B cell (primary cell): Measurements from ENCODE around the gene VPS13D. TPM values are rescaled to one million over a fixed set of nuclear protein-coding genes. Genes with fewer than 3 reads are reported as not detected.

ENCODE experiments used
- ATAC-seq: fragments of 200-7000 bp; cut with Tn5 transposase; one replicate; pipeline ENCODE4 v1.10.0; 2021; ENCODE audit warnings: low read depth, mild to moderate bottlenecking, moderate number of reproducible peaks, moderate library complexity
- CTCF ChIA-PET: fragments of 350-600 bp; sonication (Branson Sonifier 250); formaldehyde crosslinking; loops from one replicate; lab custom pipeline; 2021; ENCODE audit warnings: antibody characterized with exemption, inconsistent platforms; lab: Charles Lee
- POLR2A ChIA-PET: fragments of 350-600 bp; sonication (Branson Sonifier 250); formaldehyde crosslinking; loops from one replicate; lab custom pipeline; 2021; ENCODE audit warnings: antibody characterized with exemption; lab: Charles Lee
- DNase-seq: peaks from one replicate; pipeline ENCODE4 v3.0.0; 2013
- H2AFZ ChIP-seq: 2 replicates; pipeline ENCODE4 v1.6.1; 2012; ENCODE audit warnings: mild to moderate bottlenecking, low read depth, low read length; ENCODE audit not compliant: insufficient read depth, poor library complexity, severe bottlenecking
- H3K27ac ChIP-seq, 2 donors: 1 replicate in 1 of 2; 2 replicates in 1 of 2; pipeline ENCODE4 v1.5.1; 2012 to 2013; ENCODE audit warnings: low read length in 2 of 2, mild to moderate bottlenecking in 2 of 2, moderate library complexity in 1 of 2
- H3K27me3 ChIP-seq, 4 experiments: fragments of 200-600 bp in 1 of 4; sonication (generic) in 1 of 4; replicated peaks in 1 of 4; 1 replicate in 2 of 4; 2 replicates in 2 of 4; pipeline versions ENCODE4 v1.6.1 to v1.7.0; 2013 to 2016; ENCODE audit warnings: low read length in 3 of 4, mild to moderate bottlenecking in 2 of 4, mixed read lengths in 1 of 4, moderate library complexity in 1 of 4; ENCODE audit not compliant: insufficient read depth in 4 of 4, control insufficient read depth in 3 of 4; ENCODE audit errors: control extremely low read depth in 1 of 4
- H3K36me3 ChIP-seq, 2 experiments: replicated peaks in 1 of 2; 1 replicate in 1 of 2; 2 replicates in 1 of 2; pipeline versions ENCODE4 v1.6.1 to v1.7.1; 2013; ENCODE audit warnings: low read length in 1 of 2; ENCODE audit not compliant: insufficient read depth in 2 of 2, control insufficient read depth in 1 of 2; ENCODE audit errors: control extremely low read depth in 1 of 2, extremely low read depth in 1 of 2
- H3K4me1 ChIP-seq, 2 donors: fragments of 200-600 bp in 1 of 2; sonication (generic) in 1 of 2; 1 replicate in 1 of 2; 2 replicates in 1 of 2; pipeline versions ENCODE4 v1.5.1 to v1.6.1; 2013 to 2017; ENCODE audit warnings: low read length in 2 of 2; ENCODE audit not compliant: control insufficient read depth in 2 of 2, insufficient read depth in 2 of 2
- H3K4me2 ChIP-seq: replicated peaks from 2 replicates; pipeline ENCODE3; 2012; ENCODE audit warnings: mild to moderate bottlenecking, low read depth, low read length; ENCODE audit not compliant: poor library complexity, severe bottlenecking
- H3K4me3 ChIP-seq, 5 experiments: fragments of 200-600 bp in 1 of 5; sonication (generic) in 1 of 5; 1 replicate in 3 of 5; 2 replicates in 2 of 5; pipeline versions ENCODE4 v1.5.1 to v1.7.0; 2011 to 2016; ENCODE audit warnings: low read length in 4 of 5, mild to moderate bottlenecking in 4 of 5, low read depth in 2 of 5, control low read depth in 1 of 5, moderate library complexity in 1 of 5; ENCODE audit not compliant: insufficient read depth in 1 of 5; ENCODE audit errors: control extremely low read depth in 1 of 5, extremely low read depth in 1 of 5
- H3K79me2 ChIP-seq: fragments of 200-600 bp; sonication (generic); one replicate; pipeline ENCODE4 v1.6.0; 2016; ENCODE audit warnings: low read length; ENCODE audit not compliant: control insufficient read depth, insufficient read depth
- H3K9ac ChIP-seq: fragments of 200-600 bp; sonication (generic); 2 replicates; pipeline ENCODE4 v1.6.1; 2017; ENCODE audit warnings: mild to moderate bottlenecking, low read length, moderate library complexity
- H3K9me3 ChIP-seq, 3 donors: one replicate each; pipeline versions ENCODE4 v1.6.1 to v1.7.1; 2013; ENCODE audit warnings: low read length in 2 of 3; ENCODE audit not compliant: control insufficient read depth in 2 of 3, insufficient read depth in 1 of 3; ENCODE audit errors: control extremely low read depth in 1 of 3
- H4K20me1 ChIP-seq: 2 replicates; pipeline ENCODE4 v1.6.0; 2012; ENCODE audit warnings: mild to moderate bottlenecking, low read length; ENCODE audit not compliant: insufficient read depth, control insufficient read depth, poor library complexity, severe bottlenecking
- H3K27ac Mint-ChIP-seq: one replicate; pipeline ENCODE4 v1.8.0; 2021; ENCODE audit warnings: mixed read lengths
- H3K27me3 Mint-ChIP-seq: one replicate; pipeline ENCODE4 v1.8.0; 2021; ENCODE audit warnings: mixed read lengths
- H3K4me1 Mint-ChIP-seq: one replicate; pipeline ENCODE4 v1.8.0; 2021; ENCODE audit warnings: mixed read lengths
- H3K4me3 Mint-ChIP-seq: one replicate; pipeline ENCODE4 v1.8.0; 2021; ENCODE audit warnings: mixed read lengths
- H3K9me3 Mint-ChIP-seq: one replicate; pipeline ENCODE4 v1.8.0; 2022; ENCODE audit warnings: mixed read lengths; ENCODE audit not compliant: insufficient read depth
- CTCF ChIP-seq: fragments of 200-600 bp; IDR thresholded peaks from one replicate; pipeline ENCODE4 v1.8.0; 2022; ENCODE audit warnings: antibody characterized with exemption, mild to moderate bottlenecking
- EZH2 ChIP-seq: IDR thresholded peaks from 2 replicates; pipeline ENCODE4 v1.6.1; 2012; ENCODE audit warnings: borderline replicate concordance, low read depth, mild to moderate bottlenecking, moderate library complexity, low read length; ENCODE audit not compliant: insufficient read depth, poor library complexity, severe bottlenecking
- WGBS: methylation state at CpG from one replicate; pipeline ENCODE4 v1.1.5; 2013; ENCODE audit warnings: missing lambda C conversion rate; ENCODE audit not compliant: insufficient coverage; 5-methylcytosine and 5-hydroxymethylcytosine counted together
- intact Hi-C: fragments of 100-400 bp; cut with micrococcal nuclease; formaldehyde crosslinking; loops from one replicate; pipeline ENCODE4 v1.10.0; 2022
- polyA plus RNA-seq: library from polyadenylated mRNA; depleted of rRNA; stranded (reverse); fragments of >200 nt; gene quantifications from 2 replicates; pipeline ENCODE4 v1.2.3, GENCODE V29; 2012
- total RNA-seq, 2 donors: library from RNA; stranded (reverse); fragments of 120-200 nt in 1 of 2; gene quantifications; 1 replicate in 1 of 2; 2 replicates in 1 of 2; pipeline versions ENCODE4 v1.2.3 to v1.2.4, GENCODE V29; 2013 to 2022

VPS13D gene
- total and polyA plus RNA-seq, 2 donors (not counting 1 experiment from before 2014, with no cell fraction given): 29.9 to 104 TPM

DNA sequence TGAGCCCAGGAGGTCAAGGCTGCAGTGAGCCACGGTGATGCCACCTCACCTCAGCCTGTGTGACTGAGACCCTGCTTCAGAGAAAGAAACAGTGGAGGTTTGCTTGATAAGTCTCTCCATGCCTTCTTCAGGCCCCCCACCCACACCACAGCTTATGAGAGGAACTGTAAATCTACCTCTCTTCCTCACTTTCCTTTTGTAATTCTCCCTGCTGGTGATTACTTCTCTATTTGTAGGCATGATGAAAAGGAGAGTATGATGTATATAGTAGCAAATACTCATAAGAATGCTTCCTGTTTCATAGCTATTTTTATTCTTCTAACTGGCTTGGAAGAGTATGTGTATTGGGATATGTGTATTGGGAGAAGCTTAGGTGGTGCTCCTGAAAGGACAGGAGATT is 186.3 kb downstream of the VPS13D start:
- ChIA-PET CTCF (no interaction called here), POLR2A (no interaction called here)
- DNase-seq: no peak
- Histone ChIP-seq H3K79me2 (no peaks in the 10 kb centered on the region), H3K9me3 (peaks cover 0 to 2% (median 0%) of the 10 kb centered on the region in 3 donors), H3K36me3 (peaks cover 14 to 31% of the 10 kb centered on the region in 2 experiments), H3K27me3 (no peaks in the 10 kb centered on the region), H4K20me1 (no peaks in the 10 kb centered on the region), H3K9ac (no peak overlapping the region), H3K4me1 (no peaks in the 10 kb centered on the region), H2AFZ (no peak overlapping the region), H3K27ac (no peak overlapping the region), H3K4me2 (no peak overlapping the region), H3K4me3 (no peak overlapping the region)
- Mint-ChIP-seq H3K27ac (no peak overlapping the region), H3K27me3 (no peaks in the 10 kb centered on the region), H3K4me3 (no peak overlapping the region), H3K9me3 (no peaks in the 10 kb centered on the region), H3K4me1 (peaks cover 6% of the 10 kb centered on the region)
- intact Hi-C loops: no loop called here
- TF ChIP-seq CTCF: no peak
- TF ChIP-seq EZH2: no peak
- ATAC-seq: no peak
- no CpG with 5 or more reads among the region's 1 CpG for WGBS

GRCh38 chr1:12416744-12417143 is 186.9 kb downstream of the VPS13D start:
- Mint-ChIP-seq H3K27ac (no peak overlapping the region), H3K4me3 (no peak overlapping the region), H3K9me3 (no peaks in the 10 kb centered on the region), H3K4me1 (peaks cover 6% of the 10 kb centered on the region), H3K27me3 (no peaks in the 10 kb centered on the region)
- peaks cover 0 to 2% (median 0%) of the 10 kb centered on the region in 3 donors for H3K9me3 ChIP-seq
- TF ChIP-seq EZH2: no peak
- TF ChIP-seq CTCF: no peak
- H3K4me2 ChIP-seq: no peak overlapping the region
- H3K4me1 ChIP-seq: no peaks in the 10 kb centered on the region
- H3K27me3 ChIP-seq: no peaks in the 10 kb centered on the region
- intact Hi-C loops: no loop called here
- ChIA-PET POLR2A (no interaction called here), CTCF (interaction anchor here (1.3 kb wide), 1 partner anchor 8 kb away, joined by 4 read pairs; no protein-coding TSS in a partner anchor)
- H4K20me1 ChIP-seq: no peaks in the 10 kb centered on the region
- no peak overlapping the region for H3K4me3 ChIP-seq
- no peak for ATAC-seq
- WGBS: 69% methylated on average over 4 of the region's 6 CpGs
- DNase-seq: no peak
- H3K36me3 ChIP-seq: peaks cover 14 to 34% of the 10 kb centered on the region in 2 experiments
- no peak overlapping the region for H3K27ac ChIP-seq
- H2AFZ ChIP-seq: no peak overlapping the region
- H3K9ac ChIP-seq: no peak overlapping the region
- no peaks in the 10 kb centered on the region for H3K79me2 ChIP-seq
